KMS-11 (cell line): ENCODE measurements around the gene CALML6.
A peak's percentile ranks its signal among the peaks of the same experiment; 100 is the strongest.

Source experiments
- H2AFZ ChIP-seq: fragments of 200-600 bp; sonication (generic); 2 replicates; pipeline ENCODE4 v1.6.1; 2016; ENCODE audit warnings: antibody characterized with exemption, mixed run types, low read depth
- H3K27ac ChIP-seq: fragments of 200-600 bp; sonication (generic); 2 replicates; pipeline ENCODE4 v1.6.1; 2016; ENCODE audit warnings: mild to moderate bottlenecking, mixed run types
- H3K27me3 ChIP-seq: fragments of 200-600 bp; sonication (generic); 2 replicates; pipeline ENCODE4 v1.6.1; 2017; ENCODE audit warnings: mild to moderate bottlenecking, low read depth, mixed run types, moderate library complexity; ENCODE audit not compliant: insufficient read depth
- H3K36me3 ChIP-seq: fragments of 200-600 bp; sonication (generic); 2 replicates; pipeline ENCODE4 v1.6.1; 2017; ENCODE audit warnings: mild to moderate bottlenecking, mixed run types; ENCODE audit not compliant: insufficient read depth
- H3K4me1 ChIP-seq: fragments of 200-600 bp; sonication (generic); 2 replicates; pipeline ENCODE4 v1.6.1; 2016; ENCODE audit warnings: mild to moderate bottlenecking, low read depth, mixed run types; ENCODE audit not compliant: poor library complexity, severe bottlenecking
- H3K4me2 ChIP-seq: fragments of 200-600 bp; sonication (generic); 2 replicates; pipeline ENCODE4 v1.7.0; 2016; ENCODE audit warnings: mild to moderate bottlenecking, mixed run types
- H3K4me3 ChIP-seq: fragments of 200-600 bp; sonication (generic); IDR thresholded peaks from 2 replicates; pipeline ENCODE4 v1.6.1; 2017; ENCODE audit warnings: low read depth, low read length, mixed read lengths; ENCODE audit not compliant: insufficient read depth
- H3K79me2 ChIP-seq: fragments of 200-600 bp; sonication (generic); 2 replicates; pipeline ENCODE4 v1.6.1; 2016; ENCODE audit warnings: low read depth, mixed run types; ENCODE audit not compliant: insufficient read depth
- H3K9ac ChIP-seq: fragments of 200-600 bp; sonication (generic); 2 replicates; pipeline ENCODE4 v1.6.1; 2016; ENCODE audit warnings: mild to moderate bottlenecking, mixed run types
- H4K20me1 ChIP-seq: fragments of 200-600 bp; sonication (generic); 2 replicates; pipeline ENCODE4 v1.6.1; 2016; ENCODE audit warnings: mild to moderate bottlenecking, mixed run types; ENCODE audit not compliant: insufficient read depth
- CTCF ChIP-seq: fragments of 200-600 bp; sonication (generic); conservative IDR thresholded peaks from 2 replicates; pipeline ENCODE4 v1.6.1; 2017; ENCODE audit warnings: low read depth, mild to moderate bottlenecking, antibody characterized with exemption, low read length, moderate library complexity, mixed read lengths

Gene CALML6

DNA sequence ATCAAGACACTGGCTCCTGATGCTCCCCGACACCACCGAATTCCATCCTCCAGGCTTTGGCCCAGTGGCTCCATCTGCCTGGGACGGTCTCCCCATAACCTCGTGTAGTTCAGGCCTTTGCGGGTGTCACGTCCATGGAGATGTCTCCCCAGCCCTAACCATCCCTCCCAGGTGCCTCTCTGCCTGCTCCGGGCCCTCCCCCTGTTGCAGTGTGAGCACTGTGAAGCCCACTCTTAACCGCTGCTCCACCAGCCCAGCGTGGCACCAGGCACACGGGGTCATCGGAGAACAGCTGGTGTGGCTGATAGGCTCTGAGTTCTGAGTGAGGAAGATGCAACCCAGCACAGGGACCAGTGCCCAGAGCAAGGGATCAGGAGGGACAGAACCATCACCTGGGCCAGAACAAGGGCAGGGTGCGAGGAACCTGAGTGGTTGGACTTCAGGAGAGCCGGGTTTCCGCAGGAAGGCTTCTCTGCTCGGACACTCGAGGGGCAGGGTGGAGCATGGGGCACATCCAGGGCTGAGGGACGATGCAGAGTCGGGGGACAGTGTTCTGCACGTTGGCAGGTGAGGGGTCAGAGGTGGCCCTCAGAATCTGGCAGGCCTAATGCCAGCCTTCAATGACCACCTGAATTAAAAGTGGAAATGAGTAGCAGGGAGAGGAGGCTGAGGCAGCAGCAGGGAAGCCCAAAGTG, 21.6 kb upstream of the CALML6 start:
- Histone ChIP-seq H3K4me2 (no peak overlapping the region), H3K36me3 (no peaks in the 10 kb centered on the region), H3K9ac (no peak overlapping the region), H4K20me1 (peaks cover 11% of the 10 kb centered on the region), H3K27ac (no peak overlapping the region; the same call in 1 of the 2 replicates), H3K4me3 (no peak overlapping the region), H3K4me1 (peaks cover 74% of the 10 kb centered on the region), H2AFZ (no peak overlapping the region), H3K79me2 (peaks cover 27% of the 10 kb centered on the region), H3K27me3 (no peaks in the 10 kb centered on the region)
- TF ChIP-seq CTCF, result no peak

DNA sequence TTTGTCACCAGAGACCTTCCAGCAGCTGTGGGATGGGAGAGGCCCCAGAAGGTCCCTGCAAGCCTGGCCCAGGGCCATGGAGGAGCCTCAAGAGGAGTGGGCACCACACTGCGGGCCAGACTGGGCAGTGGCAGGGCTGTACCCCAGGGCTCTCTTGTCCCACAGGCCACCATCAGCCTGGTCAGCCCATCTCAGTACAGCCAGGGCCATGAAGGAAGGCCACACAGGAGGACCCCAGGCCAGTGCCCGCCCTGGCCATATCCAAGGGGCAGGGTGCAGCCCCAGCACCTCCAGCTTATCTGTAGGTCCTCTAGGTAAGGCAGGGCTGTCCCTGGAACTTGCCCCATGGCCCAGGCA, 21.1 kb upstream of the CALML6 start:
- no peaks in the 10 kb centered on the region for H3K36me3 ChIP-seq
- H4K20me1 ChIP-seq, result peaks cover 5% of the 10 kb centered on the region
- H3K4me1 ChIP-seq, result peaks cover 71% of the 10 kb centered on the region
- no peak overlapping the region for H3K27ac ChIP-seq
- H3K4me2 ChIP-seq, result no peak overlapping the region; the same call in 1 of the 2 replicates
- H2AFZ ChIP-seq, result no peak overlapping the region
- H3K27me3 ChIP-seq, result no peaks in the 10 kb centered on the region
- no peak overlapping the region for H3K4me3 ChIP-seq
- TF ChIP-seq CTCF, result no peak
- H3K9ac ChIP-seq, result no peak overlapping the region
- peaks cover 22% of the 10 kb centered on the region for H3K79me2 ChIP-seq

DNA sequence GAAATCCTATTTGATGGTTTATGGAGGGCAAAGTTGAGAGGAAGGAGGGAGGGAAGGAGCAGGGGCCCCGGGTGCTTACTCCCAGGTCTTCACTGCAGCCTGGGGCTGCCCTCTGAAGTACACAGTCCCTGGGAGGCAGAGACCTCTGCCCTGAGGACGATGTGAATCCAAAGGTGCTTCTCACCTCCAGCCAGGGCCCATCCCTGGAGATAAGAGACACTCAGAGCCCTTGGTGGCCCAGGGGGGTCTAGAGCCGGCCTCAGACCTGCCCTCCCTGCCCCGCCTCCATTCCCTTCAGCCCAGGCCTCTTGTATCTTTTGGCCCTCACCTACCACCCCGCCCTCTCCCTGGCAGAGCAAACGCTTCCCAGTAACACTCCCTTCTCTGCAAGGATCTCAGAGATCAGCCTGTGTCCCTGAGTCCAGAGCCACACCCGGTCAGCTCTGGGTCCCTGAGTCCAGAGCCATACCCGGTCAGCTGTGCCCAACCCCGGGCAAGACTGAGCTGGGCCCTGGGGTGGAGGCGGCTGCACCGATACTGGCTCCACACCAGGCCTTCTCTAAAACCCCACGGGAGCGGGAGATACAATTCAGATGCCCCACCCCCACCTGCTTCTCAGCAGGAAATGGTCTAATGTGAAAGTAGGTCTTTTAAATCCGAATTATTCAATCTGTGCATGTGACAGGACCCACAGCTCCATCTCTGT, 20.6 kb upstream of the CALML6 start:
- H2AFZ ChIP-seq, result no peak overlapping the region
- TF ChIP-seq CTCF, result no peak
- H3K36me3 ChIP-seq, result no peaks in the 10 kb centered on the region
- H3K9ac ChIP-seq, result no peak overlapping the region
- peaks cover 17% of the 10 kb centered on the region for H3K79me2 ChIP-seq
- no peak overlapping the region; the same call in 1 of the 2 replicates for H3K27ac ChIP-seq
- H3K27me3 ChIP-seq, result no peaks in the 10 kb centered on the region
- peak overlapping the region; percentile 96; the same call in 1 of the 2 replicates for H3K4me2 ChIP-seq
- peaks cover 72% of the 10 kb centered on the region for H3K4me1 ChIP-seq
- no peak overlapping the region for H3K4me3 ChIP-seq
- peaks cover under 1% of the 10 kb centered on the region; the same call in 1 of the 2 replicates for H4K20me1 ChIP-seq

- Histone ChIP-seq H3K36me3 (no peaks in the 10 kb centered on the region), H3K27me3 (no peaks in the 10 kb centered on the region), H2AFZ (no peak overlapping the region), H3K4me2 (peak overlapping the region; percentile 96; the same call in 1 of the 2 replicates), H3K79me2 (peaks cover 11% of the 10 kb centered on the region), H3K4me1 (peaks cover 78% of the 10 kb centered on the region), H4K20me1 (no peaks in the 10 kb centered on the region), H3K9ac (no peak overlapping the region), H3K4me3 (no peak overlapping the region), H3K27ac (no peak overlapping the region; the same call in 1 of the 2 replicates)
- no peak for TF ChIP-seq CTCF
Measured at GRCh38 chr1:1895060-1895418, 20.0 kb upstream of the CALML6 start.
